ENCODE measurements around the gene AP3D1. TPM values are rescaled to one million over a fixed set of nuclear protein-coding genes. Genes with fewer than 3 reads are reported as not detected.

The AP3D1 gene
- total and polyA plus RNA-seq, 9 of the 15 experiments (the other 6 are each of a cell fraction or from before 2014, with no cell fraction given) = 1.2 to 86.1 (median 35.9) TPM

GRCh38 chr19:2188708-2189385, 37.5 kb upstream of the AP3D1 start (continued):
- no peak for TF ChIP-seq ARID4B (CRISPR knock-in tag; IDR thresholded peaks at IDR 0.05)

- H3K9me3 ChIP-seq (replicated peaks; ENCODE audit: control insufficient read depth, insufficient read depth, low read depth, low read length) = no peaks in the 10 kb centered on the region
- in situ Hi-C loops (cut with MboI) = no loop called here
- ATAC-seq = no peak
- H3K27ac ChIP-seq (ENCODE audit: extremely low read depth, low read depth, low read length) = no peak overlapping the region
- no peak for DNase-seq (ENCODE audit: extremely low read depth in 1 of 4, low spot score in 3 of 4)
- POLR2A ChIA-PET = interaction anchor here (0.8 to 2.5 kb wide), 4 partner anchors 10 to 29 kb away, joined by 3 to 8 read pairs (median 6); no protein-coding TSS in a partner anchor
- H3K4me1 ChIP-seq (replicated peaks in 1 of 2; ENCODE audit: control insufficient read depth in 2 of 2, insufficient read depth in 2 of 2, low read length in 2 of 2) = peaks cover 0 to 60% of the 10 kb centered on the region in 2 experiments; a peak in 3 of 5 replicates
- H4K20me1 ChIP-seq (replicated peaks; ENCODE audit: control insufficient read depth, insufficient read depth, low read length) = peaks cover 3% of the 10 kb centered on the region
- H3K4me3 ChIP-seq = no peak overlapping the region
- CTCF ChIA-PET (ENCODE audit: low intra/inter-chr PET ratio) = no interaction called here
- intact Hi-C loops (cut with micrococcal nuclease) = no loop called here
- peaks cover 94% of the 10 kb centered on the region for H3K36me3 ChIP-seq (ENCODE audit: control insufficient read depth, insufficient read depth, low read length)
- H3K9me1 ChIP-seq (ENCODE audit: control insufficient read depth, insufficient read depth, low read length) = peaks cover 8% of the 10 kb centered on the region
- no peak overlapping the region for H2AFZ ChIP-seq (ENCODE audit: low read depth, low read length)
- peak overlapping the region in 1 of 2 experiments; percentile 48; a peak in 2 of 4 replicates for H3K9ac ChIP-seq (ENCODE audit: insufficient read depth in 1 of 2, low read depth in 2 of 2, low read length in 2 of 2)
- no TSS peak for BruUV-seq (replicated peaks)
- no peak for FAIRE-seq
- 95% methylated on average over 13 of the region's 13 CpGs for WGBS (ENCODE audit: insufficient coverage, low coverage, missing lambda C conversion rate)
- H3K79me2 ChIP-seq (ENCODE audit: control insufficient read depth, insufficient read depth, low read length) = peaks cover 66% of the 10 kb centered on the region
- no peak overlapping the region for H3K4me2 ChIP-seq (ENCODE audit: insufficient read depth, low read length)
- H3K27me3 ChIP-seq (ENCODE audit: control insufficient read depth in 2 of 2, insufficient read depth in 2 of 2, low read length in 2 of 2) = no peaks in the 10 kb centered on the region
- TF ChIP-seq ZBTB11 (CRISPR knock-in tag; IDR thresholded peaks at IDR 0.05) (no peak), C11orf30 (IDR thresholded peaks at IDR 0.05; ENCODE audit: low read depth) (no peak), E2F3 (CRISPR knock-in tag; IDR thresholded peaks at IDR 0.05) (no peak), FOXK1 (CRISPR knock-in tag; IDR thresholded peaks at IDR 0.05; ENCODE audit: borderline replicate concordance) (no peak), TGIF2 (CRISPR knock-in tag; IDR thresholded peaks at IDR 0.05) (no peak), ZC3H8 (IDR thresholded peaks at IDR 0.05) (no peak), SAP30 (IDR thresholded peaks at IDR 0.05; ENCODE audit: borderline replicate concordance, insufficient read depth, low read depth, low read length, poor library complexity, severe bottlenecking) (no peak), ATF4 (CRISPR knock-in tag; IDR thresholded peaks at IDR 0.05) (no peak), HOXB6 (CRISPR knock-in tag; IDR thresholded peaks at IDR 0.05; ENCODE audit: borderline replicate concordance) (no peak)
Measured at GRCh38 chr19:2187159-2187558, 35.8 kb upstream of the AP3D1 start.
